B cell (primary cell): ENCODE results near the gene DCAF6.

Source experiments
- EZH2 ChIP-seq: IDR thresholded peaks from 2 replicates; pipeline ENCODE4 v1.6.1; 2012; ENCODE audit warnings: borderline replicate concordance, low read depth, mild to moderate bottlenecking, moderate library complexity, low read length; ENCODE audit not compliant: insufficient read depth, poor library complexity, severe bottlenecking
- TF ChIP-seq, protein P1 (sequence below): fragments of 200-600 bp; IDR thresholded peaks from one replicate; pipeline ENCODE4 v1.8.0; 2022; ENCODE audit warnings: antibody characterized with exemption, mild to moderate bottlenecking

DNA sequence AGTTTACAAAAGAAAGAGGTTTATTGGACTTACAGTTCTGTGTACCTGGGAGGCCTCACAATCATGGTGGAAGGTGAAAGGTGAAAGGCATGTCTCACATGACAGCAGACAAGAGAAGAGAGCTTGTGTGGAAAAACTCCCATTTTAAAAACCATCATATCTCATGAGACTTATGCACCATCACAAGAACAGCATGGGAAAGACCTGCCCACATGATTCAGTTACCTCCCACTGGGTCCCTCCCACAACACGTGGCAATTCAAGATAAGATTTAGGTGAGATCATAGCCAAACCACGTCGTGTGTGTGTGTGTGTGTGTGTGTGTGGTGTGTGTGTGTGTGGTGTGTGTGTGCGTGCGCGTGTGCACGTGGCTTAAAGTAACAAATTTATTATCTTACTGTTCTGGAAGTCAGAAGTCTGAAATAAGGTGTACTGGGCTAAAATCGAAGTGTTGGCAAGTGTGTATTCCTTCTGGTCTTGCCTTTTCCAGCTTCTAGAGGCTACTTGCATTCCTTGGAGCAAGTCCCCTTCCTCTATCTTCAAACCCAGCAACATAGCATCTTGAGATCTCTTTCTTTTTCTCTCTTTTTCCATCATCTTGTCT lies 48.5 kb downstream of the DCAF6 start:
- TF ChIP-seq, protein P1, sequence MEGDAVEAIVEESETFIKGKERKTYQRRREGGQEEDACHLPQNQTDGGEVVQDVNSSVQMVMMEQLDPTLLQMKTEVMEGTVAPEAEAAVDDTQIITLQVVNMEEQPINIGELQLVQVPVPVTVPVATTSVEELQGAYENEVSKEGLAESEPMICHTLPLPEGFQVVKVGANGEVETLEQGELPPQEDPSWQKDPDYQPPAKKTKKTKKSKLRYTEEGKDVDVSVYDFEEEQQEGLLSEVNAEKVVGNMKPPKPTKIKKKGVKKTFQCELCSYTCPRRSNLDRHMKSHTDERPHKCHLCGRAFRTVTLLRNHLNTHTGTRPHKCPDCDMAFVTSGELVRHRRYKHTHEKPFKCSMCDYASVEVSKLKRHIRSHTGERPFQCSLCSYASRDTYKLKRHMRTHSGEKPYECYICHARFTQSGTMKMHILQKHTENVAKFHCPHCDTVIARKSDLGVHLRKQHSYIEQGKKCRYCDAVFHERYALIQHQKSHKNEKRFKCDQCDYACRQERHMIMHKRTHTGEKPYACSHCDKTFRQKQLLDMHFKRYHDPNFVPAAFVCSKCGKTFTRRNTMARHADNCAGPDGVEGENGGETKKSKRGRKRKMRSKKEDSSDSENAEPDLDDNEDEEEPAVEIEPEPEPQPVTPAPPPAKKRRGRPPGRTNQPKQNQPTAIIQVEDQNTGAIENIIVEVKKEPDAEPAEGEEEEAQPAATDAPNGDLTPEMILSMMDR = no peak
- TF ChIP-seq EZH2 = no peak
